Activated CD8-positive, alpha-beta T cell treated with anti-CD3 and anti-CD28 coated beads for 36 hours (primary cell): ENCODE measurements around the gene ELMOD2. TPM values are rescaled to one million over a fixed set of nuclear protein-coding genes. Genes with fewer than 3 reads are reported as not detected.

Experiments
- ATAC-seq: fragments of 200-7000 bp; cut with Tn5 transposase; one replicate; pipeline ENCODE4 v1.10.0; 2021; ENCODE audit warnings: mild to moderate bottlenecking, moderate library complexity
- CTCF ChIA-PET: fragments of 350-600 bp; sonication (Branson Sonifier 250); formaldehyde crosslinking; loops from one replicate; lab custom pipeline; 2021; ENCODE audit warnings: antibody characterized with exemption; lab: Charles Lee
- POLR2A ChIA-PET: fragments of 350-600 bp; sonication (Branson Sonifier 250); formaldehyde crosslinking; loops from one replicate; lab custom pipeline; 2021; ENCODE audit warnings: antibody characterized with exemption; lab: Charles Lee
- DNase-seq: peaks from one replicate; pipeline ENCODE4 v3.0.0-alpha.2; 2020
- H3K27ac Mint-ChIP-seq: one replicate; pipeline ENCODE4 v1.8.0; 2021; ENCODE audit warnings: mild to moderate bottlenecking, mixed read lengths
- H3K27me3 Mint-ChIP-seq: one replicate; pipeline ENCODE4 v1.8.0; 2021; ENCODE audit warnings: mixed read lengths
- H3K36me3 Mint-ChIP-seq: one replicate; pipeline ENCODE4 v1.8.0; 2021; ENCODE audit warnings: low read depth, mixed read lengths
- H3K4me1 Mint-ChIP-seq: one replicate; pipeline ENCODE4 v1.8.0; 2021; ENCODE audit warnings: low read depth, mixed read lengths
- H3K4me3 Mint-ChIP-seq: one replicate; pipeline ENCODE4 v1.8.0; 2021; ENCODE audit warnings: mild to moderate bottlenecking, moderate library complexity, mixed read lengths
- H3K9me3 Mint-ChIP-seq: one replicate; pipeline ENCODE4 v1.8.0; 2021; ENCODE audit warnings: mixed read lengths
- CTCF ChIP-seq: fragments of 200-600 bp; IDR thresholded peaks from one replicate; pipeline ENCODE4 v1.8.0; 2022; ENCODE audit warnings: antibody characterized with exemption, mild to moderate bottlenecking
- intact Hi-C: fragments of 100-400 bp; cut with micrococcal nuclease; formaldehyde crosslinking; loops from one replicate; pipeline ENCODE4 v1.10.0; 2022
- total RNA-seq, 2 experiments: library from RNA; stranded (reverse); gene quantifications; one replicate each; pipeline ENCODE4 v1.2.3, GENCODE V29; 2021

Gene ELMOD2
- total RNA-seq, 2 experiments from 2014 or later = 11.9 to 15.8 TPM

- no peak for TF ChIP-seq CTCF
- intact Hi-C loops = no loop called here
- peak overlapping the region; percentile 91 for H3K4me3 Mint-ChIP-seq
- H3K36me3 Mint-ChIP-seq = peaks cover 7% of the 10 kb centered on the region
- DNase-seq (no peak), ATAC-seq (peak; percentile 2)
- no peak overlapping the region for H3K27ac Mint-ChIP-seq
- H3K9me3 Mint-ChIP-seq = no peaks in the 10 kb centered on the region
- CTCF ChIA-PET = interaction anchor here (0.8 to 2.1 kb wide), 10 partner anchors 10 to 163 kb away, joined by 3 to 13 read pairs (median 4); partner anchors contain the start of gene CLGN
- H3K4me1 Mint-ChIP-seq = peaks cover 15% of the 10 kb centered on the region
- POLR2A ChIA-PET = interaction anchor here (1.0 kb wide), 1 partner anchor 10 kb away, joined by 3 read pairs; no protein-coding TSS in a partner anchor
- no peaks in the 10 kb centered on the region for H3K27me3 Mint-ChIP-seq
Observed at GRCh38 chr4:140523370-140523856, 555 bp upstream of the ELMOD2 start.

DNA sequence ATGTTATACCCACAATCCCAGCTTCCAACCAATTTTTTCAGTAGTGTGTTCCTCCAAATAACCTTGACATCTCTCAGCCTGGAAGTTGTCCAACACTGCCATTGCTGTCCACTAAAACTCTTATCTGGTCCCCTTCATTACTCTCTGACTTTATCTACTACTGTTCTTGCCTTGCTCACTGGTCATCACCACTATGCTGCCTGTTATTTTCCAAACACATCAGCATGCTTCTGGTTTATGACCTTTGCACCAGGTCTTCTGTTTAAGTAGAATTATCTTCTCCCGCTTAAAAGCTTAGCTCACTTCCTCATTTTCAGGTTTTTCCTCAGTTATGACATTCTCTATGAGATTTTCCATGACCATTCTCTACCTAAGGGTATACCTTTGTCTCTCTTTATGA lies 5.5 kb downstream of the ELMOD2 start:
- no peak for DNase-seq
- intact Hi-C loops = no loop called here
- ChIA-PET CTCF (no interaction called here), POLR2A (no interaction called here)
- Mint-ChIP-seq H3K4me1 (peaks cover 9% of the 10 kb centered on the region), H3K27ac (no peak overlapping the region), H3K27me3 (no peaks in the 10 kb centered on the region), H3K4me3 (no peak overlapping the region), H3K36me3 (peaks cover 12% of the 10 kb centered on the region), H3K9me3 (no peaks in the 10 kb centered on the region)
- no peak for TF ChIP-seq CTCF
- ATAC-seq = no peak

- H3K27ac Mint-ChIP-seq = no peak overlapping the region
Observed at GRCh38 chr4:140533951-140534480, 10.0 kb downstream of the ELMOD2 start.

GRCh38 chr4:140556372-140557085 lies 32.6 kb downstream of the ELMOD2 start:
- DNase-seq (peak; percentile 56), ATAC-seq (peak; percentile 100)
- intact Hi-C loops = no loop called here
- H3K27ac Mint-ChIP-seq = no peak overlapping the region
- no peaks in the 10 kb centered on the region for H3K9me3 Mint-ChIP-seq
- peaks cover 19% of the 10 kb centered on the region for H3K4me1 Mint-ChIP-seq
- H3K4me3 Mint-ChIP-seq = no peak overlapping the region
- peaks cover 9% of the 10 kb centered on the region for H3K36me3 Mint-ChIP-seq
- POLR2A ChIA-PET = no interaction called here
- TF ChIP-seq CTCF = no peak
- H3K27me3 Mint-ChIP-seq = peaks cover 15% of the 10 kb centered on the region
- CTCF ChIA-PET = interaction anchor here (1.3 to 2.7 kb wide), 3 partner anchors 14 to 53 kb away, joined by 4 to 12 read pairs (median 5); partner anchors contain the start of gene ELMOD2

More at GRCh38 chr4:140533951-140534480, 10.0 kb downstream of the ELMOD2 start:
- POLR2A ChIA-PET = interaction anchor here (0.8 kb wide), 1 partner anchor 148 kb away, joined by 3 read pairs; no protein-coding TSS in a partner anchor
- no peaks in the 10 kb centered on the region for H3K27me3 Mint-ChIP-seq
- H3K9me3 Mint-ChIP-seq = no peaks in the 10 kb centered on the region
- H3K36me3 Mint-ChIP-seq = peaks cover 15% of the 10 kb centered on the region
- H3K4me1 Mint-ChIP-seq = no peaks in the 10 kb centered on the region
- H3K4me3 Mint-ChIP-seq = no peak overlapping the region
- intact Hi-C loops = no loop called here
- CTCF ChIA-PET = interaction anchor here (1.8 kb wide), 1 partner anchor 10 kb away, joined by 7 read pairs; the partner anchor contains the start of gene ELMOD2
- ATAC-seq (no peak), DNase-seq (no peak)
- no peak for TF ChIP-seq CTCF
